Smooth muscle cell (in vitro differentiated cells): ENCODE results near the gene MYRF. TPM values are rescaled to one million over a fixed set of nuclear protein-coding genes. Genes with fewer than 3 reads are reported as not detected.

Source experiments
- DNase-seq: peaks from one replicate; lab custom pipeline; 2025; ENCODE audit not compliant: unreplicated experiment; lab: John Stamatoyannopoulos, UW
- H2AFZ ChIP-seq: fragments of 200-600 bp; sonication (generic); 2 replicates; pipeline ENCODE4 v1.6.0; 2016; ENCODE audit warnings: antibody characterized with exemption, low read depth, mild to moderate bottlenecking
- H3F3A ChIP-seq: fragments of 200-600 bp; sonication (generic); 2 replicates; pipeline ENCODE4 v1.6.0; 2017; ENCODE audit warnings: antibody characterized with exemption, low read depth
- H3K27ac ChIP-seq: fragments of 200-600 bp; sonication (generic); 2 replicates; pipeline ENCODE4 v1.5.1; 2016; ENCODE audit warnings: low read depth, mild to moderate bottlenecking
- H3K27me3 ChIP-seq: fragments of 200-600 bp; sonication (generic); 2 replicates; pipeline ENCODE4 v1.6.1; 2016; ENCODE audit warnings: low read depth, mild to moderate bottlenecking
- H3K36me3 ChIP-seq: fragments of 200-600 bp; sonication (generic); 2 replicates; pipeline ENCODE4 v1.5.1; 2016; ENCODE audit warnings: low read depth
- H3K4me1 ChIP-seq: fragments of 200-600 bp; sonication (generic); 2 replicates; pipeline ENCODE4 v1.5.1; 2016; ENCODE audit warnings: low read depth
- H3K4me2 ChIP-seq: fragments of 200-600 bp; sonication (generic); 2 replicates; pipeline ENCODE4 v1.6.0; 2016; ENCODE audit warnings: mild to moderate bottlenecking
- H3K4me3 ChIP-seq: fragments of 200-600 bp; sonication (generic); 2 replicates; pipeline ENCODE4 v1.5.1; 2016; ENCODE audit warnings: mild to moderate bottlenecking
- H3K79me2 ChIP-seq: fragments of 200-600 bp; sonication (generic); 2 replicates; pipeline ENCODE4 v1.6.0; 2016; ENCODE audit warnings: low read depth, mild to moderate bottlenecking
- H3K9ac ChIP-seq: fragments of 200-600 bp; sonication (generic); 2 replicates; pipeline ENCODE4 v1.6.0; 2016; ENCODE audit warnings: low read depth
- H3K9me3 ChIP-seq: fragments of 200-600 bp; sonication (generic); replicated peaks from 2 replicates; pipeline ENCODE4 v1.5.1; 2016; ENCODE audit warnings: low read depth
- H4K20me1 ChIP-seq: fragments of 200-600 bp; sonication (generic); 2 replicates; pipeline ENCODE4 v1.6.0; 2016; ENCODE audit warnings: low read depth
- CTCF ChIP-seq: fragments of 200-600 bp; sonication (generic); IDR thresholded peaks from 2 replicates; pipeline ENCODE4 v1.5.1; 2017; ENCODE audit warnings: borderline replicate concordance, mild to moderate bottlenecking, antibody characterized with exemption; ENCODE audit not compliant: insufficient read depth, poor library complexity, severe bottlenecking
- WGBS: methylation state at CpG from one replicate; pipeline ENCODE4 v1.1.7; 2016; ENCODE audit warnings: low lambda C conversion rate; 5-methylcytosine and 5-hydroxymethylcytosine counted together
- polyA plus RNA-seq: library from polyadenylated mRNA; unstranded; fragments of >200 nt; fragmentation: Nextera tagmentation; extraction: Ambion mirVana; gene quantifications from 2 replicates; pipeline ENCODE4 v1.2.1, GENCODE V29; 2016
- total RNA-seq: library from RNA; depleted of rRNA; stranded (reverse); fragments of >200 nt; gene quantifications from 2 replicates; pipeline ENCODE4 v1.2.3, GENCODE V29; 2014

Gene MYRF
- total and polyA plus RNA-seq, 2 experiments from 2014 or later: 11.1 to 13.7 TPM

GRCh38 chr11:61800331-61801281, 48.2 kb downstream of the MYRF start:
- 84% methylated on average over 3 of the region's 3 CpGs for WGBS
- Histone ChIP-seq H4K20me1 (no peaks in the 10 kb centered on the region), H2AFZ (no peak overlapping the region), H3K27ac (peak overlapping the region; percentile 29), H3K4me1 (no peaks in the 10 kb centered on the region), H3K36me3 (no peaks in the 10 kb centered on the region), H3K4me2 (no peak overlapping the region), H3F3A (peaks cover 42% of the 10 kb centered on the region), H3K79me2 (no peaks in the 10 kb centered on the region), H3K4me3 (no peak overlapping the region), H3K9ac (no peak overlapping the region), H3K9me3 (no peaks in the 10 kb centered on the region), H3K27me3 (no peaks in the 10 kb centered on the region)
- no peak for TF ChIP-seq CTCF
- no peak for DNase-seq

GRCh38 chr11:61802605-61803004, 50.2 kb downstream of the MYRF start:
- Histone ChIP-seq H3K36me3 (no peaks in the 10 kb centered on the region), H3K79me2 (no peaks in the 10 kb centered on the region), H4K20me1 (no peaks in the 10 kb centered on the region), H3K27ac (no peak overlapping the region), H3K4me3 (no peak overlapping the region), H3F3A (peaks cover 38% of the 10 kb centered on the region), H2AFZ (no peak overlapping the region), H3K4me1 (no peaks in the 10 kb centered on the region), H3K9ac (no peak overlapping the region), H3K9me3 (no peaks in the 10 kb centered on the region), H3K4me2 (no peak overlapping the region), H3K27me3 (no peaks in the 10 kb centered on the region)
- no peak for DNase-seq
- WGBS: 98% methylated on average over 6 of the region's 6 CpGs
- TF ChIP-seq CTCF: no peak

- Histone ChIP-seq H3F3A (peaks cover 37% of the 10 kb centered on the region), H3K4me1 (no peaks in the 10 kb centered on the region), H3K79me2 (no peaks in the 10 kb centered on the region), H2AFZ (no peak overlapping the region), H3K36me3 (no peaks in the 10 kb centered on the region), H3K9me3 (no peaks in the 10 kb centered on the region), H3K9ac (no peak overlapping the region), H4K20me1 (no peaks in the 10 kb centered on the region), H3K4me3 (no peak overlapping the region), H3K27me3 (no peaks in the 10 kb centered on the region), H3K27ac (no peak overlapping the region), H3K4me2 (no peak overlapping the region)
- no peak for DNase-seq
- WGBS: 92% methylated on average over 3 of the region's 3 CpGs
- no peak for TF ChIP-seq CTCF
These were observed 51.6 kb downstream of the MYRF start for GRCh38 chr11:61803889-61804647.
